HUES6 (cell line): ENCODE measurements around the gene ASAP2.

Experiments used
- H3K27ac ChIP-seq: 2 replicates; pipeline ENCODE4 v1.7.0; 2013; ENCODE audit warnings: low read depth, mild to moderate bottlenecking, low read length, inconsistent platforms
- H3K27me3 ChIP-seq: 2 replicates; pipeline ENCODE4 v1.6.1; 2013; ENCODE audit warnings: low read length; ENCODE audit not compliant: control insufficient read depth, insufficient read depth
- H3K36me3 ChIP-seq: 2 replicates; pipeline ENCODE4 v1.6.1; 2013; ENCODE audit warnings: low read length; ENCODE audit not compliant: control insufficient read depth, insufficient read depth
- H3K4me1 ChIP-seq: 2 replicates; pipeline ENCODE4 v1.6.1; 2013; ENCODE audit warnings: low read length; ENCODE audit not compliant: control insufficient read depth, insufficient read depth
- H3K4me3 ChIP-seq: 2 replicates; pipeline ENCODE4 v1.5.1; 2013; ENCODE audit warnings: low read depth, low read length
- H3K9ac ChIP-seq: one replicate; pipeline ENCODE4 v1.6.1; 2013; ENCODE audit warnings: mild to moderate bottlenecking, low read length
- H3K9me3 ChIP-seq: 2 replicates; pipeline ENCODE4 v1.6.1; 2013; ENCODE audit warnings: low read depth, low read length; ENCODE audit not compliant: control insufficient read depth, insufficient read depth

Gene ASAP2

DNA sequence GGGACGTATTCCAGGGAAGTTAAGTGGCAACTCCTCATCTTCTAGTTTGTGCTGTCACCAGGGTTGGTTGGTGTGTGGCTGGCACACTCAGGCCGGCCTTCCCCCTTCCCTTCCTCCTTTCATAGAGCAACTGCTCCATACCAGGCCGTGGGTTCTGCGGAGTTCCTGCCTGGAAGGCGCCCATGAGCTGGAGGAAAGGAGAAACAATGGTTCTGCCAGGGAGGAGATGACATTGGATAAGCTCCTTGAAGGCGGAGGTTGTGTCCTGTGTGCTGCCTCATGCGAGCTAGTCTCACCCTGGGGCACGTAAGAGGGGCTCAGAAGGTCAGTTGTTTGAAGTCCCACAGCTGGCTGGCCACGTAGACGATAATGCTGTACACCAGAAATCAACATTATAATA, 19.2 kb downstream of the ASAP2 start:
- Histone ChIP-seq H3K4me1 (0 out of 2 replicates have a peak, but pooled peaks cover 7% of the 10 kb centered on the region), H3K27ac (no peak overlapping the region), H3K9ac (no peak overlapping the region), H3K9me3 (no peaks in the 10 kb centered on the region), H3K4me3 (no peak overlapping the region), H3K36me3 (no peaks in the 10 kb centered on the region), H3K27me3 (peaks cover 13% of the 10 kb centered on the region; the same call in 1 of the 2 replicates)

DNA sequence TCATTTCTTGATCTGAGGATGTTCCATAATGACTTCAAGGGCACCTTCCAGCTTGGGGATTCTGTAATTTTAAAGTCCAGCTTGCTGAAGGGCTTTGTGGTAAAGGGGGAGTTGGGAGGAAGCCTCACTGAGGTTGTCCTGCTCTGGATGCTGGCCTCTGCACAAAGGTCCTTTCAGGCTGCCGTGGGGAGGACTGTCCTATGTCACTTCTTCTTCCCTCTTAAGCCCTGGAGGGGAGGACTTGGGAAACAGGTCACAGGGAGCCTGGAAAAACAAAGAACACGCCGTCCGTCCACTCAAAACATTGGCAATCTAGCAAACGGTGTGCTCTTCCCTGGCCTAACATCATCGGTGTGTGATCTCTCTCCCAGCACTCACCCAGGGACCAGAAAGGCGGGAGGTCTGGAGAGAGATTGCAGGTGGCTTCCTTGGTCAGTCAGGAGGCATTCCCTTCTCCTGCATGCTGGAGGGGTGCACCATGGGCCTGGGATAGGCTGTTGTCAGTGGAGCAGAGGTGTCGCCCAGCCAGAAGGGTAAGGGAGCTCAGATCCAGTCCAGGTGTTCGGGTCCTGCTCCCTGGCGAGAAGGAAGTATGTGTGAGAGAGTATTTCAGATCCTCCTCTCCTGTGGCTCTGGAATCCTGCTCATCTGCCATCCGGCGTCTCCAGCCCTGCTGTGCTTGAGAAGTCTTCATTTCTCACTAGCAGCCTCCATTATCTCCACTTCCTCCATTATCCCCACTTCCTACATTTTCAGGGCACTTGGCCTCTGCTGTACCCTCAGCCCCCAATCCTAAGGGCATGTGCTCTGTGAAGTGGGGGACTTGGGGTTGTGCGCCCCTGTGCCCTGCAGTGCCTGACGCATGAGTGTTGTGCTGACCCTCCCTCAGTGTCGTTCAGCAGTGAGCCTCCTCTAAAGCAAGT, 20.1 kb downstream of the ASAP2 start:
- Histone ChIP-seq H3K9me3 (no peaks in the 10 kb centered on the region), H3K9ac (no peak overlapping the region), H3K27me3 (peaks cover 10% of the 10 kb centered on the region; the same call in 1 of the 2 replicates), H3K4me3 (no peak overlapping the region), H3K36me3 (no peaks in the 10 kb centered on the region), H3K4me1 (0 out of 2 replicates have a peak, but pooled peaks cover 7% of the 10 kb centered on the region), H3K27ac (no peak overlapping the region)

- no peak overlapping the region for H3K27ac ChIP-seq
Measured at GRCh38 chr2:9228088-9228751, 21.6 kb downstream of the ASAP2 start.

GRCh38 chr2:9228781-9229469, 22.3 kb downstream of the ASAP2 start:
- H3K9ac ChIP-seq, result no peak overlapping the region
- peaks cover 6% of the 10 kb centered on the region; the same call in 1 of the 2 replicates for H3K27me3 ChIP-seq
- no peak overlapping the region for H3K27ac ChIP-seq
- H3K4me1 ChIP-seq, result 0 out of 2 replicates have a peak, but pooled peaks cover 7% of the 10 kb centered on the region
- no peaks in the 10 kb centered on the region for H3K36me3 ChIP-seq
- no peak overlapping the region for H3K4me3 ChIP-seq
- no peaks in the 10 kb centered on the region for H3K9me3 ChIP-seq

More at GRCh38 chr2:9228088-9228751, 21.6 kb downstream of the ASAP2 start:
- Histone ChIP-seq H3K9ac (no peak overlapping the region), H3K4me3 (no peak overlapping the region), H3K4me1 (0 out of 2 replicates have a peak, but pooled peaks cover 7% of the 10 kb centered on the region), H3K27me3 (peaks cover 6% of the 10 kb centered on the region; the same call in 1 of the 2 replicates), H3K36me3 (no peaks in the 10 kb centered on the region), H3K9me3 (no peaks in the 10 kb centered on the region)

- no peaks in the 10 kb centered on the region for H3K9me3 ChIP-seq
- peaks cover 6% of the 10 kb centered on the region; the same call in 1 of the 2 replicates for H3K27me3 ChIP-seq
- H3K4me3 ChIP-seq, result no peak overlapping the region
- H3K36me3 ChIP-seq, result no peaks in the 10 kb centered on the region
- H3K4me1 ChIP-seq, result peaks cover 12% of the 10 kb centered on the region; the same call in 1 of the 2 replicates
- H3K9ac ChIP-seq, result no peak overlapping the region
- no peak overlapping the region for H3K27ac ChIP-seq
Measured at GRCh38 chr2:9229470-9229820, 22.8 kb downstream of the ASAP2 start.

DNA sequence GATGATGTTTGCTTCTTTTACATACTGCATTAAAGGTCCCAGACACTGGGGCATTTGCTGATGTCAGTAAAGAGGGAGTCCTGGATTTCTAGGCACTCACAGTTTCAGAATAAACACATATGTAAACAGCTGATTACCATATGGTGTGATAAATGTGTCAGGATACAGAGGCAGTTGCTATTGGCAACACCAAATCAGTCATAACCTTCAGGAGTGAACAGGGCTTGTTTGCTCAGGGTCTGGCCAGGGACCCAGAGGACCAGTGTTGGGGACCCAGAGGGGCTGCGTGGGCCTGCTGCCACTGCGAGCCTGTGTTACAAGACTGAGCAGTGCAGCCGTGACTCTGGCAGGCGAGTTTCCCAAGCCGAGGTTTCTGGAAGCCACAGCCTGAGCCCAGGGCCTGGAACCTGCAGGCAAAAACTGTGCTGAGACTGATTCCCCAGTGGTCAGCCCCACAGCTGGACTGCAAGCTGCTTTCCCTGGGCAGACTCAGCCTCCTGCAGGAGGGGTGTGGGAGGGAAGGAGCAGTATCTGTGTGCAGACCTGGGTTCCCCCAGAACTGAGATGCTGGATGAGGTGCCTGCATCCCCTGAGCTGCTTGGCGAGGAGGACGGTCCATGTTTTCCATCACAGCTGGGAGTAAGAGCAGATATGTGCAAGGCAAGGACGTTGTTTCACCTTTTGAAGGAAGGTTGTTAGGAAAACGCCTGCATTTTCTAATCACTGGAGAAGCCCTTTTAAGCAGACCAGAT, 23.6 kb downstream of the ASAP2 start:
- peaks cover 6% of the 10 kb centered on the region; the same call in 1 of the 2 replicates for H3K27me3 ChIP-seq

GRCh38 chr2:9230881-9231280, 24.3 kb downstream of the ASAP2 start:
- H3K27ac ChIP-seq, result no peak overlapping the region
- H3K36me3 ChIP-seq, result no peaks in the 10 kb centered on the region
- H3K4me1 ChIP-seq, result peaks cover 16% of the 10 kb centered on the region; the same call in 1 of the 2 replicates
- H3K9me3 ChIP-seq, result no peaks in the 10 kb centered on the region
- H3K27me3 ChIP-seq, result peaks cover 6% of the 10 kb centered on the region; the same call in 1 of the 2 replicates
- H3K4me3 ChIP-seq, result no peak overlapping the region
- no peak overlapping the region for H3K9ac ChIP-seq

More for the DNA sequence above, 23.6 kb downstream of the ASAP2 start:
- H3K9me3 ChIP-seq, result no peaks in the 10 kb centered on the region
- H3K27ac ChIP-seq, result no peak overlapping the region
- no peak overlapping the region for H3K4me3 ChIP-seq
- H3K4me1 ChIP-seq, result peaks cover 16% of the 10 kb centered on the region; the same call in 1 of the 2 replicates
- no peaks in the 10 kb centered on the region for H3K36me3 ChIP-seq
- H3K9ac ChIP-seq, result no peak overlapping the region

DNA sequence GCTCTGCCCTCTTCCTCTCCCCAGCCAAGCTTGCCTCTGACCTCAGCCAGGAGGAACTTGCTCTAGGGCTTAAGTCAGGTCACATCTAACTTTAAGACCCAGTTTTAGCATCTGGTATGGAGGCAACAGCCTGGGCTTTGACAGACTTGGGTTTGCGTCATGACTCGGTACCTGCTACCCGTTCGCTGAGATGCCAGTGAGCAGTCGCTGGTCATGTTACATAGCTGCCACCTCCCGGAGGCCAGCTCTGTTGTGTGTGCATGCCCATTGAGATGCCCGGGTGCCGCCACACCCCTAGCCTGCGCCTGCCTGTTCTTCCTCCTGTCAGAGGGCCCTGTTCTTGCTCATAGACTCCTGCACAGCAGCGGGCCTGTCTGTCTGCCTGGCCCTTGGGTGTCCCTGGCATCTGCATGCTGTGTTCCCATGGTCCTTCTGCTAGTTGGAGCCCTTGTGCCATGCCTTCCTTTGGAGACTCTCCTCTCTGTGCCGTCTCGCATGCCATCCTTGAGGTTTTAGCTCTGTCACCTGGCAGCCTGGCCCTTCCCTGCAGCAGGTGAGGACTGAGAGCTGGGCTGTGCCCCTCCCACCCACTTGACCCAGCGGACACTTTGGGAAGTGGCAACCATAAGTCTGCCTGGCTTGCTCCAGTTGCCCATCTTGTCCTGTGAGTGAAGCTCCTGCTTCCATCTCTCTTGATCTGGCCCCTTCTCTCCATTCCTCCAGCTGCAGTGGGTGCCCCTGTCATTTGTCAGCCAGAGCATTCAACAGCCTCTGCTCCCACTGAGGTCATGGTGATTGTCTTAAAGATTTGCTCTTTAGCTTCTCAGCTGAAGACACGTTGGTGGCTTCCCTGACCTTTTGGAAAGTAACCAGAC, 24.9 kb downstream of the ASAP2 start:
- Histone ChIP-seq H3K4me3 (no peak overlapping the region), H3K9ac (no peak overlapping the region), H3K4me1 (peaks cover 16% of the 10 kb centered on the region; the same call in 1 of the 2 replicates), H3K27me3 (peaks cover 6% of the 10 kb centered on the region; the same call in 1 of the 2 replicates), H3K27ac (no peak overlapping the region), H3K9me3 (no peaks in the 10 kb centered on the region), H3K36me3 (no peaks in the 10 kb centered on the region)

- Histone ChIP-seq H3K36me3 (no peaks in the 10 kb centered on the region), H3K4me1 (peaks cover 10% of the 10 kb centered on the region; the same call in 1 of the 2 replicates), H3K9me3 (no peaks in the 10 kb centered on the region), H3K9ac (no peak overlapping the region), H3K4me3 (no peak overlapping the region), H3K27ac (no peak overlapping the region), H3K27me3 (peaks cover 6% of the 10 kb centered on the region; the same call in 1 of the 2 replicates)
Measured at GRCh38 chr2:9232166-9232479, 25.5 kb downstream of the ASAP2 start.
